Glomerular visceral epithelial cell (primary cell): ENCODE measurements around the gene DOCK1.
"Not testable (repeated sequence)": the region's sequence is repeated elsewhere in the genome, so short reads cannot be mapped to it uniquely, and the experiment has no call there.

Experiments used
- DNase-seq: peaks from one replicate; pipeline ENCODE4 v3.0.0-alpha.2; 2016; ENCODE audit errors: extremely low spot score

The DOCK1 gene

GRCh38 chr10:126903656-126904360 lies 1.4 kb upstream of the DOCK1 start:
- no peak for DNase-seq

- peak; percentile 34 for DNase-seq
Observed at GRCh38 chr10:126904516-126904817, 761 bp upstream of the DOCK1 start.

- DNase-seq: peak; percentile 33
Observed at GRCh38 chr10:126905776-126906703, 812 bp downstream of the DOCK1 start.

GRCh38 chr10:126906704-126907422 lies 1.6 kb downstream of the DOCK1 start:
- DNase-seq: no peak

GRCh38 chr10:126907423-126907970 lies 2.3 kb downstream of the DOCK1 start:
- DNase-seq: no peak

GRCh38 chr10:126908225-126908624 lies 3.0 kb downstream of the DOCK1 start:
- DNase-seq: no peak

GRCh38 chr10:126908729-126909128 lies 3.5 kb downstream of the DOCK1 start:
- DNase-seq: no peak

GRCh38 chr10:126909147-126909546 lies 3.9 kb downstream of the DOCK1 start:
- no peak for DNase-seq

GRCh38 chr10:126910196-126910595 lies 5.0 kb downstream of the DOCK1 start:
- DNase-seq: no peak

- DNase-seq: no peak
Observed at GRCh38 chr10:126910798-126911197, 5.6 kb downstream of the DOCK1 start.

GRCh38 chr10:126911301-126911700 lies 6.1 kb downstream of the DOCK1 start:
- DNase-seq: no peak

- DNase-seq: no peak
Observed at GRCh38 chr10:126913316-126913715, 8.1 kb downstream of the DOCK1 start.

GRCh38 chr10:126914561-126914960 lies 9.3 kb downstream of the DOCK1 start:
- no peak for DNase-seq

GRCh38 chr10:126916952-126917351 lies 11.7 kb downstream of the DOCK1 start:
- not testable (repeated sequence) for DNase-seq

GRCh38 chr10:126917375-126917774 lies 12.1 kb downstream of the DOCK1 start:
- DNase-seq: no peak

GRCh38 chr10:126917975-126918908 lies 13.0 kb downstream of the DOCK1 start:
- DNase-seq: no peak

- no peak for DNase-seq
Observed at GRCh38 chr10:126919426-126919825, 14.2 kb downstream of the DOCK1 start.

- no peak for DNase-seq
Observed at GRCh38 chr10:126921162-126921561, 15.9 kb downstream of the DOCK1 start.

GRCh38 chr10:126921974-126922525 lies 16.8 kb downstream of the DOCK1 start:
- peak; percentile 41 for DNase-seq

- DNase-seq: no peak
Observed at GRCh38 chr10:126924180-126924914, 19.1 kb downstream of the DOCK1 start.
